ENCODE data around the gene MRGPRG.

Gene MRGPRG

DNA sequence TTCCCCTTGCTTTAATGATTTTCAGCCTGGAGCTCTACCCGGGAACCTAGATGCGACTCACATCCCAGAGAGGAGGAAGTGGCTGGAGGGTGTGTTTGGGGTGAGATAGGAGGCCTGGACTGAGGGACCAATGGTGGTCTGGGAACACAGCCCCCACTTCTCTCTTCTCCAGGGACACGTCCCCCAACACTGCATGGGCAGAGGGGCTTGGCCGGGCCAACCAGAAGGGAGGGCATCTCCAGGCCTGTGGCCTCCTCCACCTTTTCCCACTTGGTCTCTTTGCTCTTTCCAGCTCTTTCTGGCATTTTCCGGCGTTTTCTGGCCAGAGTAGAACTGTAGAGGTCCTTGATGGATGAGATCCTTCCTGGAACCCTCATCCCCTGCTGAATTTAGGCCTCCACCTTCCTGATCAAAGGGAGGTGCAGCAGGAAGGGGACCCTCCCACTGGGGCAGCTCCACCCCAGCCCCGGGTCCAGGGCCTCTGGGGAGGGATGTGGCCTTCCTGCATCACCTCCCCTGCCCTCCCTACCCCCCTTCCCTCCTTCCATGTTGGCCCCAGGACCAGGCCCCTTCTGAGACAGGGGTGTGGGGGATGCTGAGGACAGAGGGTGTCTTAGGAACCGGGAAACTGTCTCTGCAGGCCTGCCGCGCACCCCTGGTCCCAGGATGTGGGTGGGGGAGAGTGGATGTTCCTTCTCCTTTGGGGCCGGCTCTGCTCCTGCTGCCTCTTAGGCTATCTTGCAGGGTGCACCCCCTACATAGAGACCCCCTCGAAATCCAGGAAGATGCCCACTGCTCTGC is 24.4 kb downstream of the MRGPRG start:
- no peak for DNase-seq (ENCODE audit: low spot score)

DNA sequence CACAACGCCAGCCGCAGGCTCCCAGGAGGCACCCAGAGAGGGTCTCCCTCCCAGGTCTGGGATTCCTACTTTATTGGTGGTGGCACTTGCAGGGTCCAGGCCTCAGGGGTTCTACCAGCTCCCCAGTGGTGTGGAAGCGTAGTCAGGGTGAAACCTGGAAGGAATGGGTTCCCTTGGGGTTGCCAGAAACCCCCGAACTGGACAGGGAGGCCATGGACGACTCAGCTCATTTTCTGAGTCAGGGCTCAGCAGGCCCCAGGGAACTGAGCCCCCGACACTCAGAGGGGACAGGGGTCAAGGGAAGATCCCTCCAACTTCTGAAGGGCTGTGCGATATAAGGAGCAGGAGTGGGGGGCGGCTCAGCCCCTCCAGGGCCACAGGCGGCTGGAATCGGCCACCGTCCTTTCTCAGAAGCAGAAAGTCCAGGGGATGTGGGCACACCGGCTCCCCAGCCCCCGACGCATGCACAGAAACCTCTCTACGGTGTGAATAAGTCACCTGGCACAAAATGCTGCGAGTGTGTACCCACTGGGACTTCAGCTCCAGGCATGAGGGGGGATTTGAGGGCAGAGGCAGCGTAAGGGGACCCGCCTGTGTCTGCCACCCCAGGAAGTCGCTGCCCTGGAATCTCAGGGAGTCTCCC is 25.1 kb downstream of the MRGPRG start:
- no peak for DNase-seq (ENCODE audit: low spot score)

DNA sequence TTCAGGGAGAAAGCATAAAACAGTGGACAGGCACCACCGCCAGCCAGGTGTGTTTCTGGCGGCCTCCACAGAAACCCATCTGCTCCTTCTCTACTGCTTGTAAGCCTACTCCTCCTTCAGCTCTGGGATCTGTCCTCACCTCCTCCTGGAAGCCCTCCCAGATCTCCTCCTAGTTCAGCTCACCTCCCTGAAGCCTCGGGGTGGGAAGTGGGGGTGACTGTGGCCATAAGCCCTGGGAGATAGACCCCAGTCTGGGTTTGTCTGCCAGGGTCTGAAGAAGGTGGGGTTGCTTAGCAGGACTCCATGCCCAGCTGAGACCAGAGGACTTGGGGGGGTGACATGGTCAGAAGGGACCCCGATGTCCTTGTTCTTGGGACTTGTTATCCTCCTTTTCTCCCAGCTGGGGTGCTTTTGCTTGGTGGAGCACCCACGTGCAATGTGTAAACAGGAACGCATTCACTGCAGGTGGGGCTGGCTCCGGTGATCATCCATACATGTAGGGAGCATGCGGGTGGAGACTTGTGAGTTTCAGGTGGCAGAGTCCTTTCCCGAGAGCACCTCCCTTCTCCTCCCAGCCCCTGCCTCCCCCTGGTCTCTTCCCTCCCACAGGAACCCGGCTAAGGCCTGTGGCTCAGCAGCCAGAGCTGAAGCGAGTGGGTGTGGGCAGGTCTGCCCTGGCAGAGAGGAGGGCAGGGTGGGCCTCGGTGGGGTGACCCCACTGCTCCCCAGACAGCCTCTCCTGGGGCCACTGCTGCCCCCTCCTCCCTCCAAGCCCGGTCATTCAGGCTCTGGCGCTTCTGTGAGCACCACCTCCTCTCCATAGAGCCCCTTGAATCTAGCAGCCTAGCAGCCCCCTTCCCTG is 25.9 kb downstream of the MRGPRG start:
- no peak for DNase-seq (ENCODE audit: low spot score)

DNA sequence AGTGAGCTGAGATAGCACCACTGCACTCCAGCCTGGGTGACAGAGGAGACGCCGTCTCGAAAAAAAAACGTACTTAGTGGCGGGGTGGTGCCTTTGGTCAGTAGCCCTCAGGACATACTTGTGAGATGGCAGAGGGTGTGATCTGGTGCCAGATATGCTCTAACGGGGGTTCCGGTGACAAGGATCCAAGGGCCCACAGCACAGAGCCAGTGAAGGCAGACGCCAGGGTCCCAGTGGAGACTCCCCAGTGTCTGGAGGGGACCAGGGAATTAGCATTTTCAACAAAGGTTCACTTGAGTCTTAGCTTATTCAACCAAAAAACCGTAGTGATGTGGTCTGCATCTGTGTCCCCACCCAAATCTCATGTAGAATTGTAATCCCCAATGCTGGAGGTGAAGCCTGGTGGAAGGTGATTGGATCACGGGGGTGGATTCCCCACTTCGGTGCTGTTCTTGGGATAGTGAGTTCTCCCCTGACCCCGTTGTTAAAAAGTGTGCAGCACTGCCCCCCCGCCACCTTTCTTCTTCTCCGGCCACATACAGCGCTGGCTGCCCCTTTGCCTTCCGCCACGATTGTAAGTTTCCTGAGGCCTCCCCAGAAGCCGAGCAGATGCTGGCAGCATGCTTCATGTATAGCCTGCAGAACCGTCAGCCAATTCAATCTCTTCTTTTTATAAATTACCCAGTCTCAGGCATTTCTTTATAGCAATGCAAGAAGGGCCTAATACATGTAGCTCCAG is 26.9 kb downstream of the MRGPRG start:
- DNase-seq (ENCODE audit: low spot score) = no peak

DNA sequence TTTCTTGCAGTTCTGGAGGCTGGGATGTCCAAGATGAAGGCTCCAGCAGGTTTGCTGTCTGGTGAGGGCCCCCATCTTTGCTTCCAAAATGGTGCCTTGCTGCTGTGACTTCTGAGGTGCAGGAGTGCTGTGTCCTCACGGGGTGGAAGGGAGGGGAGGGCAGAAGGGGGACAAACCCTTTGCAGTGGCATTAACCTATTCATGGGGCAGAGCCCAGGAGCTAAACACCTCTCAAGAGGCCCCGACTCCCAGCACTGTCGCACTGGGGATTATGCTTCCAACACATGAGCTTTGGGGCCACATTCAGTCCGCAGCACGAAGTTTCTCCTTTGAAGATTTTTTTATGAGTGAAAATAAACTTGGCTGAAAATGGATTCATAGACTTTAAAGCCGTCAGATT is 28.0 kb downstream of the MRGPRG start:
- no peak for DNase-seq (ENCODE audit: low spot score)

DNA sequence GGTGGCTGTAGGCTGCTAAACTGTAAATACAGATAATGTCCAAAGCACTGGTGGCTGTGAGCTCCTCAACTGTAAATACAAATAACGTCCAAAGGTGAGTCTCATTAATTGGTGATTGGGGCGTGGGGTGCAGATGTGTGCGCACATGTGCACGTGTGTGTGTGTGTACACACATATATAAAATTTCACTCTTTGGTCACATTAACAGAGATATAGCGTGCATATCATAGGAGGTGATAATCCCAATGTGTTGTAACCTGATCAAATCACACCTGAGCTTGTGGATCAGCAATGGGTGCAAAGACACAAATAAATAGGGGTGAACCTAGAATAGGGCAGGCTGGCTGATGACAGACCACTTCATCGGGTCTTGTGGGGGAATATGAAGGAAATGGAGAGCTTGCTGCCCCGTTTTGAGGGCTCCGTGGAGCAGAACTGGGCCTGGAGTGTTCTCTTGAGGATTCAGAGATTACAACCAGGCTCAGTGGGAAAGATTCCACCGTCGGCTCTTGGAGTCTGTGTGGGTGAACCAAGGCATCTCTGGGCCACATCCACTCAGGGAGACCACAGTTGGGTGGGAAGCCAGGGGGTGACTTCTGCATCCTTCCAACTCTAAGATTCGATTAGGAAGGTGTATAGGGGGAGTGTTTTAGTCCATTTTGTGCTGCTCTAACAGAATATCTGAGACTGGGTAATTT is 28.6 kb downstream of the MRGPRG start:
- DNase-seq (ENCODE audit: low spot score) = no peak

DNA sequence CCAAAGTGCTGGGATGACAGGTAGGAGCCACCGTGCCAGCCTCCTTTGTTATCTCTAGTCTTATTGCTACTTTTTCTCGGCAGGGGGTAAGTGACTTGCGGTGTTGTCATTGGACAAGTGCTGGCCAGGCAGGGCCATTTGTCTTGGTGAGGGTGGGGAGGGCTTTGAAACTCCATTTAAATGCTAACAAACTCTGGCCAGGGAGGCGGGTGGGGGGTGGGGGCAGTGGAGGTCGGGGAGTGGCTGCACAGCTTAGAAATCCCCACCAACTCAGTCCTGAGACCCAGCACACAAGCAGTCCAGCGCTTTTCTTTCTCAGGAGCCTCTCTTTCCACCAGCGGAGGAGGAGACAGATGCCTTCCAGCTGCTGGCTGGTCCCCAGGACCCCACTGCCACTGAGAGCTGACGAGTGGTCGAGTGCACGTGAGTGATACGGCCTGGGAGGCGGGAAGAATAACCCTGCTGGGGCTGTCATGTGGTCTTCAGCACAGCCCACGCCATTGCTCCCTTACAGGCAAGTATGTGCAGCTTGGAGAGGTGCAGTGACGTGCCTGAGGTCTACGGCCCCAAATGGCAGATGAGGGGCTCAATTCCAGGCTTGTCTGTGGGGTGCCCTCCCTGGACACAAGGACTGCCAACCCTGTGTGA is 29.3 kb downstream of the MRGPRG start:
- no peak for DNase-seq (ENCODE audit: low spot score)

DNA sequence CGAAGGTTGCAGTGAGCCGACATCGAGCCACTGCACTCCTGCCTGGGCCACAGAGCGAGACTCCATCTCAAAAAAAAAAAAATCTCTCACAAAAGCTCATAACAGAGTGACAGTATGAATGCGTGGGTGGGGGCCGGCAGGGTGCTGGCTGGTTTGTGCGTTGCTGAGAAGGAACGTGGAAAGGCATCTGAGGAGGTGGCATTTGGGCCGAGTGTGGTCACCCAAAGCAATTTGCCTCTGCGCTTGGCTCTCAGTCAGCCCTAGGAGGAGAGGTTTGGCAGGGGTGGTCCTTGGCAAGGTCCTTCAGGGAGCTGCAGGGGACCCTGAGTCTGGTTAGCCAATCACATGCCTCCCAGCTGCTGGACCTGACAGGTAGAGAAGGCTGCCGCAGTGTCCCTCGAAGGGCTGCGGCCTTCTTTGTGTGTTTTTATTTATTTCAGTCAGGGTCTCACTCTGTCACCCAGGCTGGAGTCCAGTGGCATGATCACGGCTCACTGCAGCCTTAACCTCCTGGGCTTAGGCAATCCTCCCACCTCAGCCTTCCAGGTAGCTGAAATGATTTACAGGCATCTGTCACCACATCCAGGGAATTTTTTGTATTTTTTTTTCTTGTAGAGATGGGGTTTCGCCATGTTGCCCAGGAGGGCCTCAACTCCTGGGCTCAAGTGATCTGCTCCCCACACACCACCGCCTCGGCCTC is 30.0 kb downstream of the MRGPRG start:
- no peak for DNase-seq (ENCODE audit: low spot score)

DNA sequence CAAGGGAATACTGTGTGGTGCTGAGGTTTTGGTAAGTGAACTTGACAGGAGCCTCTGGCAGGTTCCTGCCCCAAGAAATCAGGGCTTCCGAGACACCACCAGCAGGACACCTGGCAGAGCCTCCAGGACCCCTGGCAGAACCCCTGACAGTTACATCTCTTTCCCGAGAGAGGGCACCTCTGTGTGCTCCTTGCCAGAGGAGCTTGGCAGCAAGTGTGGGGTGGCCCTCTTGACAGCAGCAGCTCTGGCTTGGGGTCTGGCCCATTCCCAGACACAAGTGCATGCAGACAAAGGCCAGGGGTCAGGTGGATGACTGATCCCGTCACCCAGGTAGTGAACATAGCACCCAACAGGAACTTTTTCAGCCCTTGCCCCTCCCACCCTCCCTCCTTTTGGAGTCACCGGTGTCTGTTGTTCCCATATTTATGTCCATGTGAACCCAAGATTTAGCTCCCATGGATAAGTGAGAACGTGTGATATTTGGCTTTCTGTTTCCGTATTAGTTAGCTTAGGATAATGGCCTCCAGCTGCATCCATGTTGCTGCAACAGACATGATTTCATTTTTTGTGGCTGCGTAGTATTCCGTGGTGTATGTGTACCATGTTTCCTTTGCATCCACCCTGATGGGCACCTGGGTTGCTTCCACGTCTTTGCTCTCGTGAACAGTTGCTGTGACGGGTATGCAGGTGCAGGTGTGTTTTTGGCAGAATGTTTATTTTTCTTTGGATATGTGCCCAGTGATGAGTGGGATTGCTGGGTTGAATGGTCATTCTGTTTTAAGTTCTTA is 32.3 kb downstream of the MRGPRG start:
- DNase-seq (ENCODE audit: low spot score) = no peak

DNA sequence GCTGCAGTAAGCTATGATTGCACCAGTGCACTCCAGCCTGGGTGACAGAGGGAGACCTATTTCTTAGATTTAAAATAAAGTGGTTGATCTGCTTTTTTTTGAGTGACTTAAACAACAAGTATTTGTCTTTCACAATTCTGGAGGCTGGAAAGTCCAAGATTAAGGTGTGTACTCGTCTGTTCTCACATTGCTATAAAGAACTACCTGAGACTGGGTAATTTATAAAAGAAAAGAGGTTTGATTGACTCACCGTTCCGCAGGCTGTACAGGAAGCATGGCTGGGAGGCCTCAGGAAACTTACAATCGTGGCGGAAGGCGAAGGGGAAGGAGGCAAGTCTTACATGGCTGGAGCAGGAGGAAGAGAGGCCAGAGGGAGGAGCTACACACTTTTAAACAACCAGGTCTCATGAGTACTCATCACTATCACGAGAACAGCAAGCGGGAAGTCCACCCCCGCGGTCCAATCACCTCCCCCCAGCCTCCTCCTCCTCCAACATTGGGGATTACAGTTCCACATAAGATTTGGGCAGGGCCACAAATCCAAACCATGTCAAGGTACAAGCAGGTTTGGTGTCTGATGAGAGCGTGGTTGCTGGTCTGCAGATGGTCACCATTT is 33.8 kb downstream of the MRGPRG start:
- DNase-seq (ENCODE audit: low spot score) = no peak

DNA sequence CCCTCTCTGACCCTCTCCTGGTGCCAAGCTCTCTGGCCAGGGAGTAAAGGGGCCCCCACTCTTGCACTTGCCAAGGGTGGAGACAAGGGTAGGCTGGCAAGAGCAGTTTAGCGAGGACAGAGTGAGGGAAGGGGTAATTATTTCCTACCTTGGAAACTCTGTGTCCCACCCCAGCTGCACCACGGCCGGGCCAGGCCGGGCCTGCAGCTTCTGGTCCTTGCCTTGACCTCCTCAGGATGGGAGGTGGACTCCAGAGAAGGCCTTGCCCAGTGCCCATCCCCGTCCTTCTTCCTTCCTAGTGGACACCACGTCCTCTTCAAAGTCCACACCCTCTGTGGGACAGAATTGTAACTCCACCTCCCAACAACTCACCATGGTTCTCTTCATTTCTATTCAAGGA is 35.1 kb downstream of the MRGPRG start:
- DNase-seq (ENCODE audit: low spot score) = no peak

DNA sequence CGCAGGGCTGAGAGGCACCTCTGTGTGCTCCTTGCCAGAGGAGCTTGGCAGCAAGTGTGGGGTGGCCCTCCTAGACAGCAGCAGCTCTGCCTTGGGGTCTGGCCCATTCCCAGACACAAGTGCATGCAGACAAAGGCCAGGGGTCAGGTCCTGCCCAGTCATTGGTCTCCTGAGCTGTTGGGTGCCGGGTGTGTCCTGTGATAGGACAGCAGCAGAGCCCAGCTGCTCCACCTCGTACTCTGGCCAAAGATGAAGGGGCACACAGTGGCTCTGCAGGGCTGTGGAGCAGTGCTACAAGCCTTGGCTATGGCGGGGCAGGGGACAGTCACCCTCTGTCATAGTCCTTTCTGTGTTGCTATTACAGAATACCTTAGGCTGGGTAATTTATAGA is 36.2 kb downstream of the MRGPRG start:
- DNase-seq (ENCODE audit: low spot score) = no peak

DNA sequence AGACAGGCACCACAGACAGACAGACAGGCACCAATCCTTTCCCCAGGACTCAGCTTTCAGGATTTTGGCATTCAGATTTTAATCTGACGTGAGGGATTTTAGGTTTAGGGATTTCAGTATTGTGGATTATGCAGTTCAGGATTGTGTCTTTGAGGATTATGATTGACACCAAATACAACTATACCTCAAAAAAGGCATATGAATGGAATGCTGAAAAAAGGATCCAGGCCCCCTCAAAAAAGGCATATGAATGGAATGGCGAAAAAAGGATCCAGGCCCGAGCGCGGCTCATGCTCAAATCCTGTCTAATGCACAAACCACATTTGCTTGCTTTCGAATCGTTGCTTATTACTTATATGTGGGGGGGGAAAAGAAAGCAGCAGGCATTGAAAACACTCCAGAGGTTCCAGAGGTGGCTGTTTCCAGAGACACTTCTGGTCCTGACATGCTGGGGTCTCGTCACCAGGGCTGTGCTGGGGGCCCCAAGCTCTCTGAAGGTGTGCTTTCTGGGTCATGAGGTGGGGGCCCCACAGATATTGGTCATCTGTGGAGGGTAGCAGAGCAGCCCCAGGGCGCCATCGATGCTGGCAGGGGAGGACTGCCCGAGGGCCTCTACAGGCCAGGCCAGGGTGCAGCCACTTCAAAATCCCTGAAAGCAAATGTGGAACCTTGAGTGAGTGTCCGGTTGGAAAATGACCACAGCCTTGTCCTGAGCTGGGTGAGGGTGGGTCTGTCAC is 36.7 kb downstream of the MRGPRG start:
- no peak for DNase-seq (ENCODE audit: low spot score)

DNA sequence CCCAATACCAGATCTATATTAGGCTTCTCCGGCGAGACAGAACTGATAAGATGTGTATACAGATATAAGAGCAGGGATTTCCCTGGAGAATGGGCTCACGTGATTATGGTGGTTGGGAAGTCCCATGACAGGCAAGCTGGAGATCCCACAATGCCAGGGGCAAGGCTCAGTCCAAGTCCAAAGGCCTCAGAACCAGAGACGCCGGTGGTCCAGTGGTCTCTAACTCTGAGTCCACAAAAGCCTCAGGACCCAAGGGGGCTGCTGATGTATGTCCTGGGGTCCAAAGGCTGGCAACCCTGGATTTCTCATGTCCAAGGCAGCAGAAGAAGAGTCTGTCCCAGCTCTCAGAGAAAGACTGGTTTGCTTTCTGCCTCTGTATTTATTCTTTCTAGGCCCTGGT is 37.7 kb downstream of the MRGPRG start:
- no peak for DNase-seq (ENCODE audit: low spot score)

DNA sequence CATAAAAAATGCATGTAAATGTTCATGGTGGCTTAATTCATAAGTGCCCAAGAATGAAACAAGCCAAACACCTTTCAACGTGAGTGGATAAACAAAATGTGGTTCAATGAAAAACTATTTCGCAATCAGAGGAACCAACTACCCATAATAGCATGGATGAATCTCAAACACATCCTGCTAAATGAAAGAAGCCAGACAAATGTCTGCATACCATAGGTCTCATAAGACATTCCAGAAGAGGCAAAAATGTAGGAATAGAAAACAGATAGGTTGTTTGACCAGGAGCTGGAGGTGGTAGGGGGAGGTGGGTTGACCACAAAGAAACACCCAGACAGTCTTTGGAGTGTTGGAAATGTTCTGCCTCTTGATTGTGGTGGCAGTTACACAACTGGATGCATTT is 40.3 kb downstream of the MRGPRG start:
- no peak for DNase-seq (ENCODE audit: low spot score)

DNA sequence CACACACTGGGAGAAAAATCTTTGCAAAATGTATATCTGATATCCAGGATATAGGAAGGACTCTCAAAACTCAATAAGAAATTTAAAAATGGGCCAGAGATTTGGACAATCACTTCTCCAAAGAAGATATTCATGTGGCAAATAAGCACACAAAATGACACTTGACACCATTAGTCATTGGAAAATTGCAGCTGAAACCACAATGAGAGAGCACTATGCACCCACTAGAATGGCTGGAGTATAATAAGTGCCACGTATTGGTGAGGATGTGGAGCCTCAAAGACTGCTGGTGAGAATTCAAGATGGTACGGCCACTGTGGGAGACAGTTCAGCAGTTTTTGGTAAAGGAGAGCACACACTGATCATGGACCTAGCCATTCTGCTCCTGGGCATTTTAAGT is 40.7 kb downstream of the MRGPRG start:
- DNase-seq (ENCODE audit: low spot score) = no peak

DNA sequence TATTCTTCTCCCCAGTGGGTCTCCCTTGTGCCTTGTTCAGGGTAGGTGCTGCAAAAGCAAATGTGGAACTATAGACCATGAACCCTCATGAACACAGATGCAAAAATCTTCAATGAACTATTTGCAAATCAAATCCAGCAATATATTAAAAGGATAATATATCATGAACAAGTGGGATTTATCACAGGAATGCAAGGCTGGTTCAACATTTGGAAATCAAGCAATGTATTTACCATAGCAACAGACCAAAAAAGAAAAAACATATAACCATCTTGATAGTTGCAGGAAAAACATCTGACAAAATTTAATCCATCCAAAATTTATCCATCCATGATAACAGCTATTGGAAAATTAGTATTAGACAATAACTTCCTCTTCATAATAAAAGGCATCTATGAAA is 42.1 kb downstream of the MRGPRG start:
- DNase-seq (ENCODE audit: low spot score) = no peak

DNA sequence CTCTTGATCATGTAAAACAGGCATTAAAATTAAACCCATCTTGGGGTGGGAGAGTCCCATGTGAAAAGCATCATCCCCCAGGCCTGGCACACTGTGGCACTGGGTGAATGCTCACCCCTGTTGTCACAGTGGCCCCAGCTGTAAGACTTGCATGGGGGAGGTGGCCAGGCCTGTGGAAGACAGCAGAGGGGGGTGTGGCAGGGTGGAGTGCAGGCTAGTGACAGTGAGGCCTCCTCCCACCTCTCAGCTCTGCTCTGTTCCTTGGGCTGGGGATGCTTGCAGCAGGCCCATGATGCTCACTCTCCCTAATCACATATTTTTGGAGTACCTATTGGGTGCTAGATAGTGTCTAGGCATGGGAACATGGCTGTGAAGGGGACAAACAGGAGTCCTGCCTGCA is 43.4 kb downstream of the MRGPRG start:
- no peak for DNase-seq (ENCODE audit: low spot score)

DNA sequence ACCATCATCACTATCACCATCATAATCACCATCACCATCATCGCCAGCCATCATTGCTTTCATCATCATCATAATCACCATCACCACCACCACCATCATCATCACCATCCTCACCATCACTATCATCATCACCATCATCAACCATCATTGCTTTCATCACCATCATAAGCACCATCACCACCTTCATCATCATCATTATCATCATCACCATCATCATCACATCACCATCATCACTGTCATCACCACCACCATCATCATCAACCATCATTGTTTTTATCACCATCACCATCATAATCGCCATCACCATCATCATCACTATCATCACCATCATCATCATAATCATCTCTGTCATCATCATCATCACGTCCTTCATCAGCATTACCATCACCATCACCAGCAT is 44.2 kb downstream of the MRGPRG start:
- DNase-seq (ENCODE audit: low spot score) = no peak

All from hepatic stellate cell (primary cell).